ENCODE results near the gene MFRP. TPM values are rescaled to one million over a fixed set of nuclear protein-coding genes. Genes with fewer than 3 reads are reported as not detected.

The MFRP gene
- total and polyA plus RNA-seq, 9 donors: 0.11 TPM; not detected in 8

DNA sequence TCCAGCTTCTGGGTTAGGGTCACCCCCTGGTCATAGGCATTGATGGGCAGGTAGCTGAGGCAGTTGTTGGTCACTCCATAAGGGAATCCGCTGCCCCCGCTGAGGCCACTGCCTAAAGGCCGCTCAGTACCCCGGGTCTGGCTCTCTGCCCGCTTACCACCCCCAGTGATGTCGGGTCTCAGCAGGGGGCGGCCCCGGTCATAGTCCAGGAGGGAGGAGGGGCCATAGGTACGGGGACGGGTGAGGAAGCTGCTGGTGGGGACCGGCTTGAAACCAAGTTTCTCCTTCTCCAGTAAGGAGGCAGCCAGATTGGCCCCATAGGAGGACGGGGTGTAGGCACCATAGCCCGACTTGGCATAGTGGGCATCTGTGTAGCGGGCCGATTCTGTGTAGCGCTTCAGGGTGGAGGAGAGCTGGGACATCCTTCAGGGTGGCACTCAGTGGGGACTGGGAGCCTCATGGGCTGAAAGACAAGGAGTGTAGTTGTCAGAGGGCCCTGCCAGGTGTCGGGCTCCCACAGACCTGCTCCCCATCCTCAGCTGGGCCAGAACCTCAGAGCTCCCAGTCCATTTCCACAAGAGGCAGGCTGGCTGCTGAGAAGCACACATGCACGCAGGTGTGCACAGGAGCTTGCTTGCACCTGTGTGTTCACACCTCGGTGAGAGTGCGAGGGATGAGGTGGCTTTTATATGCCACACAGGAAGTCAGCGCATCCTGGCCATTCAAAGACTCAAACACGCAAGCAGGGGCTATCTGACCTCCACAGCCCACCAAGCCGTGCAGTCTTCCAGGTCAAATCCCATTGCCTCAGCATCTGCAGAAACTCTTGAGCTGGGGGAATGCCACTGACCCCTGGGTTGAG is 26.8 kb upstream of the MFRP start:
- H3K4me1 ChIP-seq (ENCODE audit: insufficient read depth): peaks cover 8% of the 10 kb centered on the region
- H3K4me3 ChIP-seq: no peak overlapping the region
- intact Hi-C loops (cut with DNase I): no loop called here
- no peaks in the 10 kb centered on the region for H3K36me3 ChIP-seq
- peak in 2 of 5 donors; percentile 24 to 50 for DNase-seq
- H3K27me3 ChIP-seq: no peaks in the 10 kb centered on the region
- H3K27ac ChIP-seq: no peak overlapping the region
- no peaks in the 10 kb centered on the region for H3K9me3 ChIP-seq
- WGBS, 3 donors: 82 to 86% (median 83%) methylated on average over 19 to 23 of the region's 23 CpGs
- TF ChIP-seq POLR2A (IDR thresholded peaks at IDR 0.05) (no peak), EP300 (IDR thresholded peaks at IDR 0.05) (no peak)
- TF ChIP-seq, protein P1, sequence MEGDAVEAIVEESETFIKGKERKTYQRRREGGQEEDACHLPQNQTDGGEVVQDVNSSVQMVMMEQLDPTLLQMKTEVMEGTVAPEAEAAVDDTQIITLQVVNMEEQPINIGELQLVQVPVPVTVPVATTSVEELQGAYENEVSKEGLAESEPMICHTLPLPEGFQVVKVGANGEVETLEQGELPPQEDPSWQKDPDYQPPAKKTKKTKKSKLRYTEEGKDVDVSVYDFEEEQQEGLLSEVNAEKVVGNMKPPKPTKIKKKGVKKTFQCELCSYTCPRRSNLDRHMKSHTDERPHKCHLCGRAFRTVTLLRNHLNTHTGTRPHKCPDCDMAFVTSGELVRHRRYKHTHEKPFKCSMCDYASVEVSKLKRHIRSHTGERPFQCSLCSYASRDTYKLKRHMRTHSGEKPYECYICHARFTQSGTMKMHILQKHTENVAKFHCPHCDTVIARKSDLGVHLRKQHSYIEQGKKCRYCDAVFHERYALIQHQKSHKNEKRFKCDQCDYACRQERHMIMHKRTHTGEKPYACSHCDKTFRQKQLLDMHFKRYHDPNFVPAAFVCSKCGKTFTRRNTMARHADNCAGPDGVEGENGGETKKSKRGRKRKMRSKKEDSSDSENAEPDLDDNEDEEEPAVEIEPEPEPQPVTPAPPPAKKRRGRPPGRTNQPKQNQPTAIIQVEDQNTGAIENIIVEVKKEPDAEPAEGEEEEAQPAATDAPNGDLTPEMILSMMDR (IDR thresholded peaks at IDR 0.05): no peak

DNA sequence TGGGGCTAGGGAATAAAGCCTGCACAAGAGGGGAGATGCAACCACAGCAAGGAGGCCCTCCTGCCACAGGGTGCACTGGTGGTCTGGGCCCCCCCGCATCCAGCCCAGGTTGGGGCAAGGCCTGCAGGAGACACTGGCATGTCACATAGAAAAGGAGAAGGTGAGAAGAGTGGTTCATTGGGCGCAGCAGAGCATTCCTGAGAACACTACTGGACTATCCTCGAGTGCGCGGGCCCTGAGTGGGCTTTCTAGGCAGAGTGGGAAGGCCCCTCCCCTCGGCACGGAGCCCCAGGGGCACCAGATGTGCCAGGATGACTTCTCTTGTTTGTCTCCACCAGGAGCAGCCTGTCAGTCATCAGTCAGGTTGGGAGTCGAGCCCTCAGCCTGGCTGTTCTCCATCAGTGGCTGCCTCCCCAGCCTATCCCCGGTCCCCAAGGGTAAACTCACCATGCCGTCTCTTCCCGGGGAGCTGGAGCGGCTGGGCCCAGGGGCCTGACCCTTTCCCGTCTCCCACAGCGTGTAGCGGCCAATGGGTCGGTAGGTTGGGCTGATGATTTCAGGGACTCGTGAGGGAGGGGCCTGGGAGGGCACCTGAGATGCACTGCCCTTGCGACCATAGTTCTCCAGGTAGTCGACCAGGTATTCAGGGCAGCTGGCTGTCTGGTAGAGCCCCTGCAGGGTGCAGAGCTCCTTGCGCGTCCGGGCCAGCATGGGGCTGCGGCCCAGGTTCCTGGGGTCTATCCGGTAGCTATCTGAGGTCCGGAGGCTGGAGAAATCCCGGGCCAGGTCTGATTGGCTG is 26.0 kb upstream of the MFRP start:
- no peaks in the 10 kb centered on the region for H3K27me3 ChIP-seq
- H3K27ac ChIP-seq: no peak overlapping the region
- H3K36me3 ChIP-seq: no peaks in the 10 kb centered on the region
- TF ChIP-seq POLR2A (IDR thresholded peaks at IDR 0.05) (no peak), EP300 (IDR thresholded peaks at IDR 0.05) (no peak)
- TF ChIP-seq, protein P1 (IDR thresholded peaks at IDR 0.05): no peak
- peaks cover 12% of the 10 kb centered on the region for H3K4me1 ChIP-seq (ENCODE audit: insufficient read depth)
- H3K4me3 ChIP-seq: no peak overlapping the region
- no peaks in the 10 kb centered on the region for H3K9me3 ChIP-seq
- DNase-seq: peak in 1 of 5 donors; percentile 25
- intact Hi-C loops (cut with DNase I): no loop called here
- WGBS, 3 donors: 89 to 92% (median 89%) methylated on average over 25 to 26 of the region's 26 CpGs

DNA sequence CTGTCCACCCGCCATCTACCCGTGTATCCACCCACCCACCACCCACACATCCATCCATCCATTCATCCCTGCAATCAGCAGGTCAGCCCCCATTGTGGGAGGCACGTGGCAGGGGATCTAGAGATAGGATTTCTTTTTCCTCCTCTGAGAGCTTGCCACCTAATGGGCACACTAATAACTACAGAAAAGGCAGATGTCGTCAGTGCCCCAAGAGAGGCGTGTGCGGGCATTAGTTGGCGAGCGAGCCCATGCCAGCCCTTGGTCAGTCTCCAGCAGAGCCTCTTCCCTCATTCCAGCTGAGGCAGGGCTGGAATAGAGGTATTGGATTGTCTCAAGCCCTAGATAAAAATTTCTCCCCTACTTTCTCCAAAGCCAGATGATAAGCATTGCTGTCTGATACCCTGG is 25.3 kb upstream of the MFRP start:
- WGBS, 3 donors: 72 to 79% (median 72%) methylated on average over 8 of the region's 8 CpGs
- H3K36me3 ChIP-seq: no peaks in the 10 kb centered on the region
- H3K9me3 ChIP-seq: no peaks in the 10 kb centered on the region
- no peaks in the 10 kb centered on the region for H3K27me3 ChIP-seq
- H3K27ac ChIP-seq: no peak overlapping the region
- intact Hi-C loops (cut with DNase I): no loop called here
- peaks cover 12% of the 10 kb centered on the region for H3K4me1 ChIP-seq (ENCODE audit: insufficient read depth)
- no peak for TF ChIP-seq EP300 (IDR thresholded peaks at IDR 0.05)
- TF ChIP-seq POLR2A (IDR thresholded peaks at IDR 0.05): no peak
- TF ChIP-seq, protein P1 (IDR thresholded peaks at IDR 0.05): no peak
- DNase-seq: no peak
- no peak overlapping the region for H3K4me3 ChIP-seq

DNA sequence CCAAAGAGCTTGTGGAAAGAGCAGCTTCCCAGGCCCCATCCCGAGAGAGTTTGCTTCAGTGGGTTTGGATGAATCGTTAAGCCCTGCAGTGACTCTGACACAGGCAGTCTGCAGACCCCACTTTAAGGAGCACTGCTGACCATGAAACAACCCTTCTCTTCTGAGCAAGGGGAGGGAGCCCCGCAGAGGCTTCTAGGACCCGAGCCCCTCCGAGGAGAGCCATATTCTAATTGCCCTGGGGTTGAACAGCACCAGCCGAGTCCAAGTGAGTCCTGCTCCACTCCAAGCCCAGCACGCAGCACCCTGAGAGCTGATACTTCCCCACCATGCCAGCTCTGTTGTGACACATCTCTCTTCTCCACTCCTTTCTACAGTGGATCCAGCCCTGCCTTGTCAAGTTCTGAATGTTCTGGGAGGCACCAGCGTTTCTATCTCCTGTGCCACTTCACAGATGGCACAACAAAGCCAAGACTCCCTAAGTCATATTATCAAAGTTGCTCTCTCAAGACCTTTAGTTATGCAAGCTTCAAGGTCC is 24.6 kb upstream of the MFRP start:
- Histone ChIP-seq H3K4me3 (no peak overlapping the region), H3K4me1 (ENCODE audit: insufficient read depth) (peaks cover 12% of the 10 kb centered on the region), H3K27ac (no peak overlapping the region), H3K27me3 (no peaks in the 10 kb centered on the region), H3K9me3 (no peaks in the 10 kb centered on the region), H3K36me3 (no peaks in the 10 kb centered on the region)
- no peak for DNase-seq
- WGBS, 3 donors: 70 to 74% (median 74%) methylated on average over 8 of the region's 8 CpGs
- intact Hi-C loops (cut with DNase I): no loop called here
- TF ChIP-seq, protein P1 (IDR thresholded peaks at IDR 0.05): no peak
- TF ChIP-seq EP300 (IDR thresholded peaks at IDR 0.05) (no peak), POLR2A (IDR thresholded peaks at IDR 0.05) (no peak)

Data from ovary (tissue), 9 donors.